GM18951 (cell line): ENCODE results near the gene THBS1.

Experiments used
- POLR2A ChIP-seq: IDR thresholded peaks from 4 replicates; pipeline ENCODE4 v1.6.1; 2011; ENCODE audit warnings: mild to moderate bottlenecking; ENCODE audit not compliant: insufficient read length, insufficient read depth; ENCODE audit errors: extremely low read depth
- in situ Hi-C: fragments of 300-500 bp; cut with MboI; formaldehyde crosslinking; loops from one replicate; pipeline ENCODE4 v1.12.0; 2022; ENCODE audit warnings: low sequenced_read_pairs, mixed read lengths, inconsistent platforms; ENCODE audit not compliant: unreplicated experiment

THBS1 gene

GRCh38 chr15:39554746-39555387 is 26.0 kb upstream of the THBS1 start:
- in situ Hi-C loops: no loop called here
- TF ChIP-seq POLR2A: no peak

GRCh38 chr15:39555885-39556284 is 25.0 kb upstream of the THBS1 start:
- TF ChIP-seq POLR2A: no peak
- in situ Hi-C loops: no loop called here

DNA sequence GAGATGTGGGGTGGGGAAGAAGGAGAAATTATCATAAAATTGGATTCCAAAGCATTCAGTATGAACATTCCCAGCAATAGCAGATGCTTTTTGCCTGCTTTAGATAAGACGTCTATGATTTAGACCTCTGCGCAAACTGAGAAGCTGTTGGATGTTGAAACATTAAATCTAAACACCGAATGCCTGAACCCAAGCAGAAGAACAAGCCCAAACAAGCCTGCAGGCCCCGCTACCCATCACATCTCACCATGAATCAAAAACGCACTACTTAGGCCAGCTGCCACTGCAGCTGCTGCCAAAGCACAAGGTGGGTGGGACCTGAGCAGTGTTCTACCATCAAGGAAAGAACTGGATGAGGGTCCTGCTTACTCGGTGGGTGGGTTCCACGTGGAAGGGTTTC is 24.4 kb upstream of the THBS1 start:
- in situ Hi-C loops: no loop called here
- TF ChIP-seq POLR2A: no peak

DNA sequence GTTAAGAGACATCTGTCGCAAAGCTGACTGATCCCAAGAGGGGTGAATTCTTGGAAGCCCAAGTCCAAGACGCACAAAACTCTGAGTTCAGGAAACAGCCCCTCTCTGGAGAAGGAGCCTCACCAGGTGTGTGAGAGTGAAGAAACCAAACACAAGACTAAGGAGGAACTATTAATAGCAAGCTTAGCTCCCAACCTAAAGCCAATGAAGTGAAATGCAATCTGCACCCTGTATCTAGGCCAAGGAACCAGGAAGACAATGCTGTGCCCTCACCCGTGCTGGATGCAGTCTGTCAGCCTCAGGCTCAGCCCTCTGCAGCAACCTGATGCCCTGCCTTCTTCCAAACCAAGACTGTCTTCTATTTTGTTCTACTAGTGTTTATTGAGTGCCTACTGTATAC is 22.5 kb upstream of the THBS1 start:
- in situ Hi-C loops: no loop called here

DNA sequence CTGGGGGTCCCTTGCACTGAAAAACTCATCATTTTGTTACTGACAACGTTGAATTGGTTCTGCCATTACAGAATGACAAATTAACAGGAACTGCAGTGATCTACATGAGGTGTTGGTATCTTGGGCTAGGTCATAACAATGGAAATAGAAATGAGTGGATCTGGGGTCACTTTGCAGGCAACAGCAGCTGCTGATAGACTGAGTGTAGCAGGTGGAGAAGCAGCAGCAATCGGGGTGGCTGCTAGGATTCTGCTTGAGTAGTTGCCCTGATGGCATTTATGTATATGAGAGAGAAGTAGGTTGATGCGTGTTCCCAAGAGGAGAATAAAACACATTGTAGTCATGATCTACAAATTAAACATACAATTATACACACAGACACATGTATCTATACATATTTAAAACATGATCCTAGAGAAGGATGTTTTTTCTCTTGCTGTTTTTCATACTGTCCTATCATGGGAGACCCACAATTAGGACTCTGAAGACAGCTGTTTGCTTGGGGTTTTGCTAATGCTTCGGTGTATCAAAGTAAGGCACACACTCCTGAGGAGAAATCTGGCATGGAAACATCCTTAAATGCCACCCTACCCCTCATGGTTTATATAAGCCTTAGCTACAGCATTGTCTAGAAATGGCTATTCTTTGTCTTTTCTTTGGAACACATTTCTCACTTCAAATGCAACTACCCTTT is 15.8 kb upstream of the THBS1 start:
- in situ Hi-C loops: no loop called here

More for the DNA sequence above, 22.5 kb upstream of the THBS1 start:
- no peak for TF ChIP-seq POLR2A

DNA sequence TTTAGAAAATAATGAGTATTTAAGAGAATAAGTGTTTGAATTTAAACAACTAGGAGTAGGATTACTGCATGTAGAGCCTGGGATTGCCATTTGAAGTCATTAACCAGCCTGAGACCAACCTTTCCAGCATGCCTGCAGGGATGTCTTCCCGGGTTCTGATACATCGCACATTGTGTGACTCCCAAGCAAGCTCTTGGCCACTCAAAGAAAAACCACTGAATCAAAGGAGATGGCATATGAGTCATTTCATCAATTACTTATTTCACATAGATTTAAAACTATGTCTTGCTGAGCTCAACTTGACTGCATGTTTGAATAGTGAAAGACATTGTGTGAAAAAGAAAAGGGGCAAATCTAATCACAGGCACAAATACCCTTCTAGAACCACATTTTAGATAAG is 15.0 kb upstream of the THBS1 start:
- TF ChIP-seq POLR2A: no peak
- in situ Hi-C loops: no loop called here

More for the DNA sequence above, 15.8 kb upstream of the THBS1 start:
- no peak for TF ChIP-seq POLR2A

DNA sequence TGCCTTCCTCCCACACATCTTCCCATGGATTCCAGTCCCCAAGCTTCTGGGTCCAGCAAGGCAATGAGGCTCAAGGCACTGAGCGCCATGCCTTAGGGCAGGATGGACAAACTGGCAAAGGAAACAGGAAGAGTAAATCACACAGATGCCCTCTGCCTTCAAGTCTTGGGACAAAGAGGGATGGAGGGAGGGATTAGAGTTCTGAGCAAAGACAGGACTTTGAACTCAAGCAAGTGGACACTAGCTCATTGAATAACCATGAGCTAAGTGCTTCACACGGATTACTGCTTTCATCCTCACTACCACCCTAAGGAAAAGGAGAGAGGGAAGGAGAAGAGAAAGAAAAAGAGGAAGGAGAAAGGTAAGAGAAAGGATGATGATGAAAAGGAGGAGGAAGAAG is 7.6 kb upstream of the THBS1 start:
- no peak for TF ChIP-seq POLR2A
- in situ Hi-C loops: loop anchor here (10.0 kb wide), 1 partner anchor 258 kb away; no protein-coding TSS in a partner anchor

DNA sequence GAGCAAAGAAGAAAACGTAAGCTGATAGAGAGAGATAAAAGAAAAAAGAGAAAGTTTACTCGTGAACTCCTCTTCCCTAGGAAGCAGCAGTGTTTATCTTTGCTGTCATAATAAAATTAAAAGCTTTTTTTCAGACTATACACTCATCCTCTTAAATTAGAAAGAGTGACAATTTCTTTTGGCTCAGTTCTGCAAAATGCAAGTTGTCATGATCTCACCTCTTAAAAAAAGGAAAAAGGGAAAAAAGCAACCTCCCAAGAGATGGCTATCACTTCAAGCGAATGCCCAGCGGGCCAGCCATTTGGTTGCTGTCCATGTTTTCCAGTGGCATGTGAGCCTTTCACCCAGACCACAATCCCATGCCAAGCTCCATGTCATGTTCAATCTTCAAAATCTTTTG is 7.0 kb upstream of the THBS1 start:
- no peak for TF ChIP-seq POLR2A
- in situ Hi-C loops: loop anchor here (10.0 kb wide), 1 partner anchor 259 kb away; no protein-coding TSS in a partner anchor

DNA sequence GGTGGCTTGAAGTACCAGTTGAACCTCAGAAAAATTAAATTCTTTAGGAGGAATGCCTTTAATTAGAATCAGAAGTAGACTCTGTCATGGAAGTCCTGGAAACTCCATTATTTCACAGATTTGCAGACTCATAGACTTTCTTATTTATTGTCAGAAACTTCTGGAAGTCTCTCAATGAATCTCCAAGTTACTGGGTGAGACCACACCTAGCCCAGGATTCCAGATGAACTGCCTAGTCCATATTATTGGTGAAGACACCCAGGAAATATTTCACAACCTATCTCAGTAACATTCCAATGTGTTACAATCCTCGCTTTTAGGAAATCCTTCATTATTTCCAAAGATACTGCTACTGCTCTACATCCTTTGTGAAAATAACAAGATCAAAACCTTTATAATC is 6.5 kb upstream of the THBS1 start:
- in situ Hi-C loops: loop anchor here (10.0 kb wide), 1 partner anchor 260 kb away; no protein-coding TSS in a partner anchor
- TF ChIP-seq POLR2A: no peak

DNA sequence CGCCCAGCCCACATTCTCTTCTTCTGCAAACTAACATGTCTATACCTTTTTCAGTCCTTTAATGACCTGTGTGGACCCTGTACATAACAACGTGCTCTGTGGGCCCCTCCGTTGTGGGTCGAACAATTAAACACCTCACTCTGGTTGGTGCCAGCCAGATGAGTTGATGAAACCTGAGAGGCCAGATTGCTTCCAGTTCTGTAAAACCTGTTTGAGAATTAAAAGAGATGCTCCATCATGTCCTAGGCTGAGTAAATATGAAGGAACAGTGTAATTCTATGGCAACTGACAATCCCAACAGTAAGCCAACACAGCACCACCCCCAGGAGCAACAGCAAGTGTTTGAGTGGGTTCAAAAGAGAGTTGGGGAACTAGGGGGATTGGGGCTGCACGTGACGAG is 5.7 kb upstream of the THBS1 start:
- TF ChIP-seq POLR2A: no peak
- in situ Hi-C loops: loop anchor here (10.0 to 25.0 kb wide), 3 partner anchors 260 to 863 kb away; no protein-coding TSS in a partner anchor

GRCh38 chr15:39578851-39579486 is 1.9 kb upstream of the THBS1 start:
- in situ Hi-C loops: loop anchor here (10.0 to 25.0 kb wide), 3 partner anchors 264 to 867 kb away; no protein-coding TSS in a partner anchor
- no peak for TF ChIP-seq POLR2A

GRCh38 chr15:39579487-39580116 is 1.3 kb upstream of the THBS1 start:
- in situ Hi-C loops: loop anchor here (10.0 to 25.0 kb wide), 3 partner anchors 265 to 867 kb away; no protein-coding TSS in a partner anchor
- no peak for TF ChIP-seq POLR2A

- no peak for TF ChIP-seq POLR2A
- in situ Hi-C loops: loop anchor here (25.0 kb wide), 2 partner anchors 768 to 868 kb away; no protein-coding TSS in a partner anchor
These were observed 778 bp upstream of the THBS1 start for GRCh38 chr15:39580117-39580484.
